ENCODE results near the gene ADAMTS14.
"Not testable (repeated sequence)": the region's sequence is repeated elsewhere in the genome, so short reads cannot be mapped to it uniquely, and the experiment has no call there.

ADAMTS14 gene

DNA sequence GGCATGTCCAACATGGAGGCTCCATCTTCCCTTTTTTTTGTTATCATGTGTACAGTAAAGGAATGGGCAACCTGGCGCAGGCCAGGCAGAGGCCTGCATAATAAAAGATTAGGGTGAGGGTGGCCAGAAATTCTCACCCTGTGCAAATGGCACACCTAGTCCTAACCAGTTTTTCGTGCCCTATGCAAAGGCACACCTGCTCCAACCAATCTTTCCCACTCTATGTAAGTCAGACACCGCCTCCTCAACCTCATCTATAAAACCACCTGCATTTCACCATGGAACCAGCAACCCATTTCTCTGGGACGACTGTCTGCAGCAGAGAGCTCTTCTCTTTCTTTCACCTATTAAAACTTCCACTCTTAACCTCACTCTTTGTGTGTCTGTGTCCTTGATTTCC is 96.8 kb downstream of the ADAMTS14 start:
- H3K27me3 ChIP-seq (ENCODE audit: insufficient read depth, poor library complexity, severe bottlenecking): no peaks in the 10 kb centered on the region

DNA sequence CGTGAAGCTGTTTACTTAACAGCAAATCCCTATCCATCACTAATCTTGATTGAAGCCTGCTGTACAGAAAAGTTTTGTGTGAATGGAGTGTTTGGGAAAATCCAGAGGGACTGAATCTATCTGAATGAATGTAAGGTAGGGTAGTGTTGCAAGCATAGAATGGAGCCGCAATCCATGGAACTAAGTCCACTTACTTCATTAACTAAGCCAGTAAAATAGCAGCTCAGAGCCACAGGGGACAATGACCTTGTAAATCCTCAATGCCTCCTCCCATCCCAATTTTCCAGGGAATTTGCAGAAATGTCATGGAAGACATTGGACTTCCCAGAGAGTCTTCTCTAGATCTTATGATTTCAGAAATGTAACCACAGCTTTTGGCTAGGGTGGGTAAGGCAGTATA is 97.7 kb downstream of the ADAMTS14 start:
- Histone ChIP-seq H3K27ac (ENCODE audit: poor library complexity, severe bottlenecking) (no peak overlapping the region), H3K4me1 (ENCODE audit: insufficient read depth, poor library complexity, severe bottlenecking) (no peaks in the 10 kb centered on the region), H3K27me3 (ENCODE audit: insufficient read depth, poor library complexity, severe bottlenecking) (no peaks in the 10 kb centered on the region), H3K4me3 (ENCODE audit: severe bottlenecking) (no peak overlapping the region), H3K9me3 (ENCODE audit: severe bottlenecking) (peaks cover 2% of the 10 kb centered on the region), H3K36me3 (ENCODE audit: low read depth) (no peaks in the 10 kb centered on the region)
- TF ChIP-seq, protein P1, sequence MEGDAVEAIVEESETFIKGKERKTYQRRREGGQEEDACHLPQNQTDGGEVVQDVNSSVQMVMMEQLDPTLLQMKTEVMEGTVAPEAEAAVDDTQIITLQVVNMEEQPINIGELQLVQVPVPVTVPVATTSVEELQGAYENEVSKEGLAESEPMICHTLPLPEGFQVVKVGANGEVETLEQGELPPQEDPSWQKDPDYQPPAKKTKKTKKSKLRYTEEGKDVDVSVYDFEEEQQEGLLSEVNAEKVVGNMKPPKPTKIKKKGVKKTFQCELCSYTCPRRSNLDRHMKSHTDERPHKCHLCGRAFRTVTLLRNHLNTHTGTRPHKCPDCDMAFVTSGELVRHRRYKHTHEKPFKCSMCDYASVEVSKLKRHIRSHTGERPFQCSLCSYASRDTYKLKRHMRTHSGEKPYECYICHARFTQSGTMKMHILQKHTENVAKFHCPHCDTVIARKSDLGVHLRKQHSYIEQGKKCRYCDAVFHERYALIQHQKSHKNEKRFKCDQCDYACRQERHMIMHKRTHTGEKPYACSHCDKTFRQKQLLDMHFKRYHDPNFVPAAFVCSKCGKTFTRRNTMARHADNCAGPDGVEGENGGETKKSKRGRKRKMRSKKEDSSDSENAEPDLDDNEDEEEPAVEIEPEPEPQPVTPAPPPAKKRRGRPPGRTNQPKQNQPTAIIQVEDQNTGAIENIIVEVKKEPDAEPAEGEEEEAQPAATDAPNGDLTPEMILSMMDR (IDR thresholded peaks at IDR 0.05; ENCODE audit: poor library complexity, severe bottlenecking): no peak
- DNase-seq (ENCODE audit: low spot score) (no peak), ATAC-seq (ENCODE audit: low read depth) (no peak)

More for the DNA sequence above, 96.8 kb downstream of the ADAMTS14 start:
- TF ChIP-seq, protein P1 (IDR thresholded peaks at IDR 0.05; ENCODE audit: poor library complexity, severe bottlenecking): no peak
- no peaks in the 10 kb centered on the region for H3K36me3 ChIP-seq (ENCODE audit: low read depth)
- H3K27ac ChIP-seq (ENCODE audit: poor library complexity, severe bottlenecking): no peak overlapping the region
- no peak for ATAC-seq (ENCODE audit: low read depth)
- H3K4me3 ChIP-seq (ENCODE audit: severe bottlenecking): no peak overlapping the region
- no peak for DNase-seq (ENCODE audit: low spot score)
- peaks cover 2% of the 10 kb centered on the region for H3K9me3 ChIP-seq (ENCODE audit: severe bottlenecking)
- no peaks in the 10 kb centered on the region for H3K4me1 ChIP-seq (ENCODE audit: insufficient read depth, poor library complexity, severe bottlenecking)

DNA sequence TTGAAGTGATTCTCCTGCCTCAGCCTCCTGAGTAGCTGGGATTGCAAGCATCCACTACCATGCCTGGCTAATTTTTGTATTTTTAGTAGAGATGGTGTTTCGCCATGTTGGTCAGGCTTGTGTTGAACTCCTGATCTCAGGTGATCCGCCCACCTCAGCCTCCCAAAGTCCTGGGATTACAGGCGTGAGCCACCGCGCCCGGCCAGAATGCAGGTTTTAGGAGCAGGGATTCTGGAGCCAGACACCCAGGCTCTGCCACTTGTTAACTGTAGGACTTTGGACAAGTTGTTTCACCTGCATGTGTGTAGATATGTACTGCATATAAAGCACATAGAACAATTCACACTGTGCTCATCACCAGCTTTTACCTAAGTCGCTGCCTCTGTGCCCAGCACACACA is 98.2 kb downstream of the ADAMTS14 start:
- H3K36me3 ChIP-seq (ENCODE audit: low read depth); ATAC-seq (ENCODE audit: low read depth); DNase-seq (ENCODE audit: low spot score); H3K9me3 ChIP-seq (ENCODE audit: severe bottlenecking); H3K27me3 ChIP-seq (ENCODE audit: insufficient read depth, poor library complexity, severe bottlenecking); H3K27ac ChIP-seq (ENCODE audit: poor library complexity, severe bottlenecking); H3K4me1 ChIP-seq (ENCODE audit: insufficient read depth, poor library complexity, severe bottlenecking); H3K4me3 ChIP-seq (ENCODE audit: severe bottlenecking): not testable (repeated sequence)

DNA sequence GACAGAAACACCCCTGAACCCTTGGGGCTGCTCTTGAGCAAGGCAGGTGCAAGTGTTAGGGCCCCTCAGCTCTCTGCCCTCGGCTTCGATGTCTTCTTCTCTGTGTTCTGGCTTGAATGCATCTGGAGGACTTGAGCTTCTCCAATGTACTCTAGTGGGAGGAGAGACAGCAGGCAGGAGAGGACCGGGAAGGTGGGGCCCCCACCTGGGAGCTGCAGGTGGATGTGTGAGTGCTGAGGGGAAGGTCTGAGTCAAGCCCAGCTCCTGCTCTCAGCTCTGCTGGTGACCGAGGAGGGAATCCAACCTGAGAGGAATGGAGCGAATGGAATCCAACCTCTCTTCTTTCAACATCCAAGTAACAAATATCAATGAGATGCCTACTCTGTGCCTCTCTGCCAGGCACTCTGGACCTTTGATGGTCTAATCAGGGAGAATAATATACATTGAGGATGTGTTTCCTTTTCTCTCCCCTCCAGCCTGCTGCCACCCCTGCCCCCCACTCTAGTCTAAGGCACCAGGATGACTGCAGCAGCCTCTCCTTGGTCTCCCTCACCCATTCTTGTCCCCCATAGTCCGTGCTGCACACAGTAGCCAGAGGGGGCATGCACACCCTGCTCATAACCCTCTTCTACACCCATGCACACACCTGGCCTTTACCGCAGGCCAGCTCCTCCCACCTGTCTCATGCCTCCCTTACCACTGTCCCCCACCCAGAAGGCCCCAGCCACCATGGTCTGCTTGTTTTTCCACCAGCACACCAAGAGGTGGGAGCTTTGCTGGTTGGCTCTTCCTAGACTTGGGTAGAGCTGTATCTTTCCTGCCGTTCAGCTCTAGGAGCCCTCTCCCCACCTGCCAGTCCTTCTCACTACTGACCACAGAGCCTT is 99.2 kb downstream of the ADAMTS14 start:
- DNase-seq (ENCODE audit: low spot score): no peak
- no peaks in the 10 kb centered on the region for H3K36me3 ChIP-seq (ENCODE audit: low read depth)
- no peak overlapping the region for H3K4me3 ChIP-seq (ENCODE audit: severe bottlenecking)
- no peaks in the 10 kb centered on the region for H3K27me3 ChIP-seq (ENCODE audit: insufficient read depth, poor library complexity, severe bottlenecking)
- no peak for ATAC-seq (ENCODE audit: low read depth)
- TF ChIP-seq, protein P1 (IDR thresholded peaks at IDR 0.05; ENCODE audit: poor library complexity, severe bottlenecking): no peak
- no peak overlapping the region for H3K27ac ChIP-seq (ENCODE audit: poor library complexity, severe bottlenecking)
- H3K9me3 ChIP-seq (ENCODE audit: severe bottlenecking): no peaks in the 10 kb centered on the region
- H3K4me1 ChIP-seq (ENCODE audit: insufficient read depth, poor library complexity, severe bottlenecking): no peaks in the 10 kb centered on the region

DNA sequence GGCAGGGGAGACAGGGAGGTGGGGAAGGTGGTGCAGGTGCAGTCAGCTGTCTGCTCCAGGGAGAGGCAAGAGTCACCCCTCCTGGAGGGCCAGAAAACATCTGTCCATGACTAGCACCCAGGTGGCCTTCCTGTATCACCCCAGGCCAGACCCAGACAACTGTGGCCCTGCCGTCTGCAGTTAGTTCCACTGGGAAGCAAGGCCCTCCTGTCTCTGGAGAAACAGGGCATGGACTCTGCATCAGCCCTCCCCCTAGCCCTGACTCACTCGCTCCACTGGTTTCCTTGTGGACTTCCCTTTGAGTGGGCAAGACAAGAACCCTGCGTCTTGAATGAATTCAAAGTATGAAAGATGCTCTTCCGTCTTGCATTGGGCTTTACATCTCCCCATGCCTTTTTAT is 100.3 kb downstream of the ADAMTS14 start:
- TF ChIP-seq, protein P1 (IDR thresholded peaks at IDR 0.05; ENCODE audit: poor library complexity, severe bottlenecking): no peak

More for the DNA sequence above, 100.3 kb downstream of the ADAMTS14 start:
- no peaks in the 10 kb centered on the region for H3K36me3 ChIP-seq (ENCODE audit: low read depth)
- DNase-seq (ENCODE audit: low spot score) (no peak), ATAC-seq (ENCODE audit: low read depth) (no peak)
- H3K27me3 ChIP-seq (ENCODE audit: insufficient read depth, poor library complexity, severe bottlenecking): no peaks in the 10 kb centered on the region
- no peaks in the 10 kb centered on the region for H3K9me3 ChIP-seq (ENCODE audit: severe bottlenecking)
- H3K4me1 ChIP-seq (ENCODE audit: insufficient read depth, poor library complexity, severe bottlenecking): no peaks in the 10 kb centered on the region
- no peak overlapping the region for H3K27ac ChIP-seq (ENCODE audit: poor library complexity, severe bottlenecking)
- no peak overlapping the region for H3K4me3 ChIP-seq (ENCODE audit: severe bottlenecking)

Measured in RWPE2 (cell line).